Sigmoid colon (tissue), 7 donors: ENCODE results near the gene NEDD9. TPM values are rescaled to one million over a fixed set of nuclear protein-coding genes. Genes with fewer than 3 reads are reported as not detected.
A peak's percentile ranks its signal among the peaks of the same experiment; 100 is the strongest.

Source experiments
- DNase-seq: peaks from one replicate; pipeline ENCODE4 v3.0.0-alpha.2; 2019
- H3K27ac ChIP-seq, 4 donors: fragments of 200-600 bp; sonication (generic); one replicate each; pipeline ENCODE4 v1.5.1; 2016 to 2019; ENCODE audit warnings: mild to moderate bottlenecking in 1 of 4
- H3K27me3 ChIP-seq, 3 donors: fragments of 200-600 bp; sonication (generic); one replicate each; pipeline ENCODE4 v1.5.1; 2019; ENCODE audit warnings: mild to moderate bottlenecking in 1 of 3
- H3K36me3 ChIP-seq, 4 donors: fragments of 200-600 bp; sonication (generic); one replicate each; pipeline ENCODE4 v1.5.1; 2016 to 2019
- H3K4me1 ChIP-seq, 4 donors: fragments of 200-600 bp; sonication (generic); one replicate each; pipeline ENCODE4 v1.5.1; 2017 to 2019
- H3K4me3 ChIP-seq, 4 donors: fragments of 200-600 bp; sonication (generic); one replicate each; pipeline ENCODE4 v1.5.1; 2017 to 2019; ENCODE audit warnings: mild to moderate bottlenecking in 2 of 4, moderate library complexity in 1 of 4
- H3K9me3 ChIP-seq, 4 donors: fragments of 200-600 bp in 3 of 4; sonication (generic) in 3 of 4; one replicate each; pipeline versions ENCODE4 v1.5.1 to v1.6.1; 2013 to 2019
- EP300 ChIP-seq, 4 donors: sonication (generic); formaldehyde crosslinking; IDR thresholded peaks; one replicate each; pipeline ENCODE4 v1.6.1; 2017; ENCODE audit warnings: antibody characterized with exemption in 4 of 4
- POLR2A ChIP-seq, 2 donors: fragments of 450-650 bp; IDR thresholded peaks; one replicate each; pipeline ENCODE4 v1.6.1; 2016; ENCODE audit warnings: antibody characterized with exemption in 2 of 2, mild to moderate bottlenecking in 2 of 2, moderate library complexity in 2 of 2
- POLR2AphosphoS5 ChIP-seq, 4 donors: sonication (generic); formaldehyde crosslinking; IDR thresholded peaks; one replicate each; pipeline ENCODE4 v1.6.1; 2017; ENCODE audit warnings: antibody characterized with exemption in 4 of 4
- WGBS, 2 donors: extraction: QIAGEN DNeasy Blood & Tissue Kit; methylation state at CpG; one replicate each; pipeline ENCODE4 v1.1.7; 2013; 5-methylcytosine and 5-hydroxymethylcytosine counted together
- intact Hi-C: fragments of 100-400 bp; cut with DNase I; formaldehyde crosslinking; loops from one replicate; pipeline ENCODE4 v1.15.1; 2023
- polyA plus RNA-seq, 3 donors: library from polyadenylated mRNA; stranded (reverse); fragments of 200-250 nt; gene quantifications; one replicate each; pipeline ENCODE4 v1.2.3, GENCODE V29; 2013
- total RNA-seq, 4 donors: library from RNA; depleted of rRNA; stranded (reverse); fragments of >200 nt; gene quantifications; one replicate each; pipeline ENCODE4 v1.1.0, GENCODE V29; 2016
- TF ChIP-seq, protein P1 (sequence below), 4 experiments: fragments of 450-650 bp in 3 of 4; fragments of 200-600 bp in 1 of 4; IDR thresholded peaks; one replicate each; pipeline ENCODE4 v1.5.1; 2016 to 2019; ENCODE audit warnings: antibody characterized with exemption in 4 of 4, mild to moderate bottlenecking in 3 of 4, moderate library complexity in 2 of 4
- donor health status: healthy with polysubstance abuse.
- donor health status: Bipolar disorder and iron deficiency.
- donor health status: healthy.

Gene NEDD9
- total and polyA plus RNA-seq, 7 donors = 13.8 to 42.5 (median 21.4) TPM

- Histone ChIP-seq H3K9me3 (no peaks in the 10 kb centered on the region), H3K27ac (peak overlapping the region; percentile 79 to 86 (median 80)), H3K36me3 (no peaks in the 10 kb centered on the region), H3K4me3 (peak overlapping the region in 1 of 4 donors; percentile 5), H3K27me3 (no peaks in the 10 kb centered on the region), H3K4me1 (peaks cover 0 to 94% (median 77%) of the 10 kb centered on the region in 4 donors)
- no peak for TF ChIP-seq POLR2A (IDR thresholded peaks at IDR 0.05)
- TF ChIP-seq POLR2AphosphoS5 (IDR thresholded peaks at IDR 0.05) = no peak
- 84 to 91% methylated on average over 9 of the region's 9 CpGs for WGBS, 2 donors
- DNase-seq = no peak
- intact Hi-C loops = loop anchor here (2.0 to 5.0 kb wide), 2 partner anchors 16 to 77 kb away; no protein-coding TSS in a partner anchor
Observed at GRCh38 chr6:11214901-11215300, 17.6 kb downstream of the NEDD9 start.

DNA sequence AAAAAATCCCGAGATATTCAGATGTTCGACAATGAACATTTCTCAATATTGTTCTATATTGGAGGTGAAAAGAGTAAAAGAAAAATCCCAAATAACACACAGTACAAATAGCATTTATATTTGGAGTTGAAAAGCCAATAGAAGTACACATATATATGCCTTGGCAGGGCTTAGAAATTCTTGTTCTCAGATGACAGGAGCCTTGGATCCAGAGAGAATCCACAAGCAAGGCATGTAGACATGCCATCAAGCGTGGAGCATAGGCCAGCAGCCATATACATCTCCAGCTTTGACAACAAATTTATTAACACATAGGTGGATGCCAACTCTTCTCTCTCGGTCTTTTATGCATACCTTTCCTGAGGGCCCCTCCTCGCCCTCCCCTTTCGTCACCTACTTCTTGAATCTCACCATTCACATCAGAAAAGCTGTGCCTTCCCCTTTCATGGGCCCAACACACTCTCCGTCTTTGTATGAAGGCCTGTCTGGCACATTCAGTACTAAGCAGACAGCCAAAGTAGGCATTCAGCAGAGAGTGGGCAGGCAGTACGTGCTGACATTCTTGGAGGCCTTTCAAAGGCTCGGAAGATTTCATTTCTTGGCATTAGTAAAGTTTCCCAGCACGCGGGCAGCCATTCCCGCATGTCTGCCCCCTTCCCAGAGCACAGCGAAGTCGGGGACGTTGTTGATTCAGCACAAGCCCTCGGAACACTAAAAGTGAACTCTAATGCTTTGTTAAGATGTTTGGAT lies 18.2 kb downstream of the NEDD9 start:
- WGBS, 2 donors = 86 to 94% methylated on average over 16 of the region's 16 CpGs
- peaks cover 0 to 90% (median 76%) of the 10 kb centered on the region in 4 donors for H3K4me1 ChIP-seq
- peak overlapping the region; percentile 79 to 86 (median 80) for H3K27ac ChIP-seq
- H3K4me3 ChIP-seq = peak overlapping the region in 1 of 4 donors; percentile 5
- TF ChIP-seq, protein P1, sequence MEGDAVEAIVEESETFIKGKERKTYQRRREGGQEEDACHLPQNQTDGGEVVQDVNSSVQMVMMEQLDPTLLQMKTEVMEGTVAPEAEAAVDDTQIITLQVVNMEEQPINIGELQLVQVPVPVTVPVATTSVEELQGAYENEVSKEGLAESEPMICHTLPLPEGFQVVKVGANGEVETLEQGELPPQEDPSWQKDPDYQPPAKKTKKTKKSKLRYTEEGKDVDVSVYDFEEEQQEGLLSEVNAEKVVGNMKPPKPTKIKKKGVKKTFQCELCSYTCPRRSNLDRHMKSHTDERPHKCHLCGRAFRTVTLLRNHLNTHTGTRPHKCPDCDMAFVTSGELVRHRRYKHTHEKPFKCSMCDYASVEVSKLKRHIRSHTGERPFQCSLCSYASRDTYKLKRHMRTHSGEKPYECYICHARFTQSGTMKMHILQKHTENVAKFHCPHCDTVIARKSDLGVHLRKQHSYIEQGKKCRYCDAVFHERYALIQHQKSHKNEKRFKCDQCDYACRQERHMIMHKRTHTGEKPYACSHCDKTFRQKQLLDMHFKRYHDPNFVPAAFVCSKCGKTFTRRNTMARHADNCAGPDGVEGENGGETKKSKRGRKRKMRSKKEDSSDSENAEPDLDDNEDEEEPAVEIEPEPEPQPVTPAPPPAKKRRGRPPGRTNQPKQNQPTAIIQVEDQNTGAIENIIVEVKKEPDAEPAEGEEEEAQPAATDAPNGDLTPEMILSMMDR (IDR thresholded peaks at IDR 0.05) = no peak
- TF ChIP-seq EP300 (IDR thresholded peaks at IDR 0.05) = peak; percentile 69 to 95 (median 70)
- TF ChIP-seq POLR2AphosphoS5 (IDR thresholded peaks at IDR 0.05) = peak; percentile 72 to 90 (median 84)
- peak; percentile 84 for DNase-seq
- no peaks in the 10 kb centered on the region for H3K27me3 ChIP-seq
- intact Hi-C loops = loop anchor here (2.0 to 5.0 kb wide), 2 partner anchors 17 to 78 kb away; no protein-coding TSS in a partner anchor
- no peaks in the 10 kb centered on the region for H3K9me3 ChIP-seq
- H3K36me3 ChIP-seq = no peaks in the 10 kb centered on the region

DNA sequence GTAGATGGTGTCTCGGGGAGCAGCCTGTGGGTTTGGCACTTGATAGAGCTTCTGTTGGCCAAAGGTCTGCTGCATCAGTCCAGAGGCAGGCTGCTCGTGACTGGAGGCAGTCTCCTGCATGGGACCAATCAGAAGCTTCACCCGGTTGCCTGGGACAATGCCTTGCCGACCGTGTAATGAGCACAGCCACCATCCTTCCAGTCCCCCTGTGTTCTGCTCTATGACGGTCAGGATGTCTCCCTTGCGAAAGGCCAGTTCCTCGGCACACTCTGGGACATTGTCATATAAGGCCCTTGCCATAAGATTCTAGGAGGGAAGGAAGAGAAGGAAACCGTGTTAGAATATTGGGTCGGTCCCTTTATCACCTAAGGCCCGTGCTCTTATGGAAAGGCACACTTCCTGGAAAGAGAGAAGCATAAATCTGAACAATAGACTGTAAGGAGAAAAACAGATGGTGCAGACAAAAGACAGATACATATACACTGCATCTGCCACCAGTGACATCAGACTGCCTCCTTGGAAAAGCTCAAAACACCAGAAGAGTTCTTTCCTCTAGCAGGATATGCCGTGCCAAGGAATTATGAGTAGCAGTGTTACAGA lies 18.9 kb downstream of the NEDD9 start:
- Histone ChIP-seq H3K36me3 (no peaks in the 10 kb centered on the region), H3K27ac (peak overlapping the region; percentile 79 to 86 (median 80)), H3K4me1 (peaks cover 0 to 87% (median 73%) of the 10 kb centered on the region in 4 donors), H3K9me3 (no peaks in the 10 kb centered on the region), H3K27me3 (no peaks in the 10 kb centered on the region), H3K4me3 (no peak overlapping the region)
- peak; percentile 52 to 84 (median 72) for TF ChIP-seq POLR2AphosphoS5 (IDR thresholded peaks at IDR 0.05)
- peak in 2 of 4 donors; percentile 50 to 83 for TF ChIP-seq EP300 (IDR thresholded peaks at IDR 0.05)
- no peak for TF ChIP-seq POLR2A (IDR thresholded peaks at IDR 0.05)
- intact Hi-C loops = loop anchor here (2.0 to 5.0 kb wide), 2 partner anchors 17 to 79 kb away; no protein-coding TSS in a partner anchor
- DNase-seq = no peak
- 82 to 85% methylated on average over 12 of the region's 12 CpGs for WGBS, 2 donors

- WGBS, 2 donors = 72 to 77% methylated on average over 4 of the region's 4 CpGs
- H3K9me3 ChIP-seq = no peaks in the 10 kb centered on the region
- H3K4me1 ChIP-seq = peaks cover 0 to 86% (median 72%) of the 10 kb centered on the region in 4 donors
- H3K27ac ChIP-seq = peak overlapping the region; percentile 79 to 86 (median 80)
- intact Hi-C loops = loop anchor here (5.0 kb wide), 1 partner anchor 80 kb away; no protein-coding TSS in a partner anchor
- no peaks in the 10 kb centered on the region for H3K27me3 ChIP-seq
- H3K36me3 ChIP-seq = no peaks in the 10 kb centered on the region
- H3K4me3 ChIP-seq = no peak overlapping the region
- TF ChIP-seq POLR2AphosphoS5 (IDR thresholded peaks at IDR 0.05) = peak in 2 of 4 donors; percentile 15 to 61
- no peak for TF ChIP-seq POLR2A (IDR thresholded peaks at IDR 0.05)
- DNase-seq = peak; percentile 83
Observed at GRCh38 chr6:11212664-11213063, 19.8 kb downstream of the NEDD9 start.

DNA sequence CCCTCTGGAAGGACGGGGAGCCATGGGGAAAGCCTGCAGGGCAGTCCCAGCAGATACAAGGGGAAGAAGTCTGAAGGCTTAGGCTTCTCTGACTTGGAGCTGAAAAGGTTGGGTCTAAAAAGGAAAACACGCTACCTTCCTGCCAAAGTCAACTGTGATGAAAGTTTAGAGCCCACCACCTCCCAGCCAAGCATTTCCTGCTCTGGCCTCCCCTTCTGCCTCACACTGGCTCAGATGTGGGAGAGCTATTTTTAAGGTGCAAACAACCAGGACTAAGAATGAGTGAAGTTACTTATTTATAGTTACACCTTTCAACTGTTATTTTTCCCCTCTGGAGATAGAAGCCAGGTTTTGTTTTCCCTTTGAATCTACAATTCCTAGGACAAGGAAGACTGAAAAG lies 21.2 kb downstream of the NEDD9 start:
- Histone ChIP-seq H3K9me3 (no peaks in the 10 kb centered on the region), H3K36me3 (no peaks in the 10 kb centered on the region), H3K4me1 (peaks cover 0 to 86% (median 72%) of the 10 kb centered on the region in 4 donors), H3K4me3 (no peak overlapping the region), H3K27ac (peak overlapping the region; percentile 5 to 86 (median 57)), H3K27me3 (no peaks in the 10 kb centered on the region)
- DNase-seq = no peak
- 77 to 93% methylated on average over 2 of the region's 2 CpGs for WGBS, 2 donors
- intact Hi-C loops = loop anchor here (5.0 kb wide), 1 partner anchor 81 kb away; no protein-coding TSS in a partner anchor
- TF ChIP-seq POLR2AphosphoS5 (IDR thresholded peaks at IDR 0.05) (no peak), EP300 (IDR thresholded peaks at IDR 0.05) (no peak), POLR2A (IDR thresholded peaks at IDR 0.05) (no peak)
- TF ChIP-seq, protein P1 (IDR thresholded peaks at IDR 0.05) = no peak
